ENCODE results near the gene PRKN.

Gene PRKN

DNA sequence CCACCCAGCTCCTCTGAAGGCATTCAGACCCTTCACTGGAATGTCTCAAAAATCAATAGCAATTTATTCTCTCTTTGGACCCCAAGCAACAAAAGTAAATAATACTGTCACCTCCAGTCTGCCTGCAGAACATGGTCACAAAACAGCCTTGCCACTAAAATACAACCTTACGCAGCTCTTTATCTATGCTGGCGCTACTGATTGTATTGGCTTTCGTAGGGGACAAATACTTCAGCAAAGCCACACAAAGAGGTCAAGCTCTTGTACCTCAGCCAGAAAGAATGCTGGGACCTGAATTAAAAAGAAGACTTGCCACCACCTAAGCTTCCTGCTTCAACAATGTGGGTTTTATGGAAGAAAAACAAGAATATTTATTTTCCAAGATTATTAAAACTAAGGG is 57.2 kb downstream of the PRKN start:
- no peak overlapping the region for H3K27ac ChIP-seq

DNA sequence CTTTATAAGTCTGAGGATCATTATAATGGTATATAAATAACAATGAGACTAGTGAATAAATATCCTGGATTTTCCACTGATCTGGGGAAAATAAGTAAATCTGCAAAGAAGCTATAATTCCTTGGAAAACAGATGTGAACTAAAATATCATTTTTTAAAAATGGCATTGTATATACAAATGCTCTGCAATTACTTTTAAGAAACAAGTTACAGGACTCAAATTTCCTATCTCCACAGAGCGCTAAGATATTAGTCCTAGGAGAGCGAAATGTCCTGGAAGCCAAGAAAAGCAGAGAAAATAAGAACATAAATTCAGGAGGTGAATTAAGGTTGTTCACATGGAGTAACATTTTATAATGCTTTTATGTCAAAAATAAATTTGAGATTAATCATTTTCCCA is 61.3 kb downstream of the PRKN start:
- TF ChIP-seq, protein P1, sequence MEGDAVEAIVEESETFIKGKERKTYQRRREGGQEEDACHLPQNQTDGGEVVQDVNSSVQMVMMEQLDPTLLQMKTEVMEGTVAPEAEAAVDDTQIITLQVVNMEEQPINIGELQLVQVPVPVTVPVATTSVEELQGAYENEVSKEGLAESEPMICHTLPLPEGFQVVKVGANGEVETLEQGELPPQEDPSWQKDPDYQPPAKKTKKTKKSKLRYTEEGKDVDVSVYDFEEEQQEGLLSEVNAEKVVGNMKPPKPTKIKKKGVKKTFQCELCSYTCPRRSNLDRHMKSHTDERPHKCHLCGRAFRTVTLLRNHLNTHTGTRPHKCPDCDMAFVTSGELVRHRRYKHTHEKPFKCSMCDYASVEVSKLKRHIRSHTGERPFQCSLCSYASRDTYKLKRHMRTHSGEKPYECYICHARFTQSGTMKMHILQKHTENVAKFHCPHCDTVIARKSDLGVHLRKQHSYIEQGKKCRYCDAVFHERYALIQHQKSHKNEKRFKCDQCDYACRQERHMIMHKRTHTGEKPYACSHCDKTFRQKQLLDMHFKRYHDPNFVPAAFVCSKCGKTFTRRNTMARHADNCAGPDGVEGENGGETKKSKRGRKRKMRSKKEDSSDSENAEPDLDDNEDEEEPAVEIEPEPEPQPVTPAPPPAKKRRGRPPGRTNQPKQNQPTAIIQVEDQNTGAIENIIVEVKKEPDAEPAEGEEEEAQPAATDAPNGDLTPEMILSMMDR (IDR thresholded peaks at IDR 0.05): no peak
- no peak for TF ChIP-seq ZFX (IDR thresholded peaks at IDR 0.05; ENCODE audit: borderline replicate concordance)

More for the DNA sequence above, 57.2 kb downstream of the PRKN start:
- no peak for TF ChIP-seq ZFX (IDR thresholded peaks at IDR 0.05; ENCODE audit: borderline replicate concordance)
- TF ChIP-seq, protein P1 (IDR thresholded peaks at IDR 0.05): no peak

DNA sequence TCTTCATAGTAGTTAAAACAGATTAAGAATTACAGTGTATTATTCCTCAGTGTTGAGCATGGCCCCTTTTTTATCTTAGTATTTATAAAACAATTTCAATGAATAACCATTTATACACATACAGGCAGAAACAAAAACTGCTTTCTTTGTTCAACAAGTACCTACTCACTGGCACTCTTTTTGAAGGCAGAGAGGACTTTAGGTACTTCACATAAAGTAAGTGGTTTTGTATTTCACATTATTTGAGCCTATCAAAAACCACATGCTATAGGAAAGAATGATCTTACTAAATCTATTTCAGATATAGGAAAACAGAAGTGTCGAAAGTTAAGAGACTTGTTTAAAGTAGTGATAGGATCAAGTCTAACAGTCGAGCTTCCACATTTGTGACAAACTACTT is 73.8 kb downstream of the PRKN start:
- H3K27ac ChIP-seq: no peak overlapping the region
- TF ChIP-seq, protein P1 (IDR thresholded peaks at IDR 0.05): no peak
- TF ChIP-seq ZFX (IDR thresholded peaks at IDR 0.05; ENCODE audit: borderline replicate concordance): no peak

More for the DNA sequence above, 61.3 kb downstream of the PRKN start:
- no peak overlapping the region for H3K27ac ChIP-seq

DNA sequence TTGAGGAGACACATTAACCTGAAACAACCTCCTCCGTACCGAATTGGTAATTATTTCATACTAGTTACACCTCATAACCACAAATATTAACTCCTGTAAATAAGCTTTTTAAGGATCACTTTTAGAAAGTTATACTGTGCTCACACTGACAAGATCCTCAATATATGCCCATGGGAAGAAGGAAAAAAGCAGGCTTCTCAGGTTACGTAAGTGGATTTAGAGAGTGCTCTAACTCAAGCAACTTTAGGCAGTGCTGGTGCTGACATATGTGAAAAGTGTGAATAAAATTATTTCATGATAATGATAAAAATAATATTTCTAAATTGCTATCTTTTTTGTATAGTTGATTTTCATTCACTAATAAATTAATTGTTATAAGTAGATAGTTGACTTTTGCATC is 76.1 kb downstream of the PRKN start:
- H3K27ac ChIP-seq: no peak overlapping the region
- TF ChIP-seq ZFX (IDR thresholded peaks at IDR 0.05; ENCODE audit: borderline replicate concordance): no peak
- TF ChIP-seq, protein P1 (IDR thresholded peaks at IDR 0.05): no peak

DNA sequence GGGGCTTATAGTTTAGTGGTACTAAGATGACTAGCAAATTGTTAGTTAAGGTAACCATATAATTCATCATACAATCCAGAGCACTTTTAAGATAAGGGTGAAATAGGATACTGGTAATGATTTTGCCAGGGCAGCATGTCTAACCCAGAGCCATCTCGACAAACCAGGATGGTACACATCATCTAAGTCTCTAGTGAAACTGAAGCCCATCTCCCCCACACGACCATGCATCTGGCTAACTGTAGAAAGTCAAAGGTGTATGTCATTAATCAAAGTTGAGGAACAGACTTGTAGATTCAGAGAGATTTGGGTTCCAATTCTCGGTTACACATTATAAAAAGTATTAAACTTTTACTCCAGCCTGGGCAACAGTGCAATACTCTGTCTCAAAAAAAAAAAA is 78.3 kb downstream of the PRKN start:
- no peak overlapping the region for H3K27ac ChIP-seq
- TF ChIP-seq, protein P1 (IDR thresholded peaks at IDR 0.05): no peak
- no peak for TF ChIP-seq ZFX (IDR thresholded peaks at IDR 0.05; ENCODE audit: borderline replicate concordance)

DNA sequence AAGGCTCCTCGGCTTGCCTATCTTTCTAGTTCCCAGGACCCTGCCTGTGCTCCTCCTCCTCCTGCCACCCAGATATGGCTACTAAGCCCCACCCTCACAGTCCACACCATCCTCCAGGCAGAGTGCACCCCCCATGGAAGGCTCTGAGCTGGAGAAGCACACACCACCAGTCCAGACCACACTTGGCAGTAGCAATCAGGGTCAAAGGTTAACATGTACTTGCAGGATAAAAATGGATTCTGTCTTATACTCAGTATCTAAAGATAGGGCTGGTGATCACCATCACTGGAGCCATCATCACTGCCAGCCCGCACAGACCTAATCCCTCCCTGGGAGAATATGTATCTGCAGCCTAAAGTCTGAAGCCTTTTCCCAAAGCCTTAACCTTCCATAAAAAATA is 83.4 kb downstream of the PRKN start:
- TF ChIP-seq, protein P1 (IDR thresholded peaks at IDR 0.05): no peak
- no peak for TF ChIP-seq ZFX (IDR thresholded peaks at IDR 0.05; ENCODE audit: borderline replicate concordance)
- H3K27ac ChIP-seq: no peak overlapping the region

DNA sequence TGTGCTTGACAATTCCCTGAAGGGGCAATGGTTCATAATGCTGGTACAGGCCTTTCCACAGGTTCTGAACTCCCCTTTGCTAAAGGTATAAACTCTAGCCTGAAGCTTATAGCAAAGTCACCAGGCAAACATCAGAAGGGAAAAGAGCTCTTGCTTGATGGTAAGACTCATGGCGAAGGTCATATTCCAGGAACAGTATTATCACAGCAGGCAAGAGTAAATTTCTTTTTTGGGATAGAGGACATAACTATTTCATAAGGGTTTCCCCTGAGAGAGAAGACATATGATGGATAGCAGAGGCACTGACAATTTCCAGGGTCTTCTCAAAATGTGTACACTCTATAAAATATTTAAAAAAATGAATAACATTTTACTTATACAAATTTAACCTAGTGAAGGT is 86.8 kb downstream of the PRKN start:
- H3K27ac ChIP-seq: no peak overlapping the region
- TF ChIP-seq ZFX (IDR thresholded peaks at IDR 0.05; ENCODE audit: borderline replicate concordance): no peak
- TF ChIP-seq, protein P1 (IDR thresholded peaks at IDR 0.05): no peak

All from 22Rv1 (cell line).